Calu3 (cell line): Measurements from ENCODE around the gene TMA7. TPM values are rescaled to one million over a fixed set of nuclear protein-coding genes. Genes with fewer than 3 reads are reported as not detected.
"Not testable (repeated sequence)": the region's sequence is repeated elsewhere in the genome, so short reads cannot be mapped to it uniquely, and the experiment has no call there.

Experiments
- BruUV-seq: library from RNA; stranded (reverse); fragments of 400-500 nt; replicated peaks from 2 replicates; lab custom pipeline; 2021; lab: Mats Ljungman, UMichigan
- CTCF ChIA-PET: fragments of 300-600 bp; sonication (Branson Sonifier 250); formaldehyde crosslinking; loops from one replicate; lab custom pipeline; 2022; ENCODE audit warnings: antibody characterized with exemption; lab: Charles Lee
- DNase-seq: peaks from one replicate; pipeline ENCODE4 v3.0.0; 2022
- H3K27ac Mint-ChIP-seq: one replicate; pipeline ENCODE4 v1.8.0; 2022; ENCODE audit warnings: mixed read lengths; ENCODE audit not compliant: unreplicated experiment
- H3K27me3 Mint-ChIP-seq: one replicate; pipeline ENCODE4 v1.8.0; 2022; ENCODE audit warnings: mixed read lengths; ENCODE audit not compliant: unreplicated experiment
- H3K36me3 Mint-ChIP-seq: one replicate; pipeline ENCODE4 v1.8.0; 2022; ENCODE audit warnings: mild to moderate bottlenecking, moderate library complexity, mixed read lengths; ENCODE audit not compliant: insufficient read depth, unreplicated experiment
- H3K4me1 Mint-ChIP-seq: one replicate; pipeline ENCODE4 v1.8.0; 2022; ENCODE audit warnings: mild to moderate bottlenecking, low read depth, mixed read lengths; ENCODE audit not compliant: unreplicated experiment
- H3K4me3 Mint-ChIP-seq: one replicate; pipeline ENCODE4 v1.8.0; 2022; ENCODE audit warnings: mild to moderate bottlenecking, low read depth, moderate library complexity, mixed read lengths; ENCODE audit not compliant: unreplicated experiment
- H3K9me3 Mint-ChIP-seq: one replicate; pipeline ENCODE4 v1.8.0; 2022; ENCODE audit warnings: low read depth, mixed read lengths; ENCODE audit not compliant: unreplicated experiment
- CTCF ChIP-seq: fragments of 200-600 bp; IDR thresholded peaks from one replicate; pipeline ENCODE4 v1.8.0; 2022; ENCODE audit warnings: antibody characterized with exemption; ENCODE audit not compliant: unreplicated experiment
- intact Hi-C: fragments of 100-400 bp; cut with micrococcal nuclease; formaldehyde crosslinking; loops from one replicate; pipeline ENCODE4 v1.10.0; 2022; ENCODE audit not compliant: unreplicated experiment
- total RNA-seq: library from RNA; stranded (reverse); gene quantifications from 2 replicates; pipeline ENCODE4 v1.2.3, GENCODE V29; 2022

Gene TMA7
- total RNA-seq, 1 experiment from 2014 or later = 171 TPM

- peaks cover 8% of the 10 kb centered on the region for H3K36me3 Mint-ChIP-seq
- intact Hi-C loops = no loop called here
- no peak for TF ChIP-seq CTCF
- H3K9me3 Mint-ChIP-seq = no peaks in the 10 kb centered on the region
- no peak for DNase-seq
- BruUV-seq = no TSS peak
- H3K27me3 Mint-ChIP-seq = no peaks in the 10 kb centered on the region
- H3K4me1 Mint-ChIP-seq = peaks cover 8% of the 10 kb centered on the region
- CTCF ChIA-PET = no interaction called here
- no peak overlapping the region for H3K4me3 Mint-ChIP-seq
- no peak overlapping the region for H3K27ac Mint-ChIP-seq
These were observed 38.0 kb downstream of the TMA7 start for GRCh38 chr3:48477959-48478520.

GRCh38 chr3:48478626-48479555, 38.8 kb downstream of the TMA7 start:
- no peaks in the 10 kb centered on the region for H3K36me3 Mint-ChIP-seq
- DNase-seq = no peak

GRCh38 chr3:48480891-48481290, 40.8 kb downstream of the TMA7 start:
- H3K4me3 Mint-ChIP-seq, H3K9me3 Mint-ChIP-seq, BruUV-seq, CTCF ChIA-PET, DNase-seq, H3K27me3 Mint-ChIP-seq, H3K4me1 Mint-ChIP-seq, H3K36me3 Mint-ChIP-seq, intact Hi-C loops, H3K27ac Mint-ChIP-seq: not testable (repeated sequence)

More at GRCh38 chr3:48478626-48479555, 38.8 kb downstream of the TMA7 start:
- TF ChIP-seq CTCF = no peak
- CTCF ChIA-PET = interaction anchor here (0.6 kb wide), 1 partner anchor 21 kb away, joined by 5 read pairs; no protein-coding TSS in a partner anchor
- Mint-ChIP-seq H3K27ac (no peak overlapping the region), H3K4me1 (no peaks in the 10 kb centered on the region), H3K9me3 (no peaks in the 10 kb centered on the region), H3K4me3 (no peak overlapping the region), H3K27me3 (no peaks in the 10 kb centered on the region)
- no TSS peak for BruUV-seq
- intact Hi-C loops = no loop called here

- intact Hi-C loops, BruUV-seq, H3K27ac Mint-ChIP-seq, H3K36me3 Mint-ChIP-seq, H3K9me3 Mint-ChIP-seq, H3K27me3 Mint-ChIP-seq, H3K4me1 Mint-ChIP-seq, H3K4me3 Mint-ChIP-seq, CTCF ChIA-PET, DNase-seq: not testable (repeated sequence)
These were observed 42.8 kb downstream of the TMA7 start for GRCh38 chr3:48482822-48483221.

- Mint-ChIP-seq H3K27ac (no peak overlapping the region), H3K9me3 (no peaks in the 10 kb centered on the region), H3K4me3 (no peak overlapping the region), H3K27me3 (no peaks in the 10 kb centered on the region), H3K4me1 (no peaks in the 10 kb centered on the region), H3K36me3 (peaks cover 5% of the 10 kb centered on the region)
- CTCF ChIA-PET = no interaction called here
- intact Hi-C loops = no loop called here
- no peak for DNase-seq
- no peak for TF ChIP-seq CTCF
- no TSS peak for BruUV-seq
These were observed 46.9 kb downstream of the TMA7 start for GRCh38 chr3:48486952-48487351.
